Uterus (tissue), 4 donors: ENCODE results near the gene RPS17. TPM values are rescaled to one million over a fixed set of nuclear protein-coding genes. Genes with fewer than 3 reads are reported as not detected.

ENCODE experiments used
- DNase-seq, 2 donors: peaks; one replicate each; pipeline ENCODE4 v3.0.0-alpha.2; 2019 to 2020
- H3K27ac ChIP-seq, 2 donors: fragments of 200-600 bp; sonication (generic); 1 replicate in 1 of 2; 2 replicates in 1 of 2; pipeline ENCODE4 v1.5.1; 2016 to 2018
- H3K27me3 ChIP-seq, 2 donors: fragments of 200-600 bp; sonication (generic); one replicate each; pipeline ENCODE4 v1.5.1; 2018 to 2019; ENCODE audit warnings: control low read depth in 1 of 2
- H3K36me3 ChIP-seq, 2 donors: fragments of 200-600 bp; sonication (generic); one replicate each; pipeline ENCODE4 v1.5.1; 2019; ENCODE audit warnings: control low read depth in 1 of 2
- H3K4me1 ChIP-seq, 2 donors: fragments of 200-600 bp; sonication (generic); one replicate each; pipeline ENCODE4 v1.5.1; 2018 to 2019; ENCODE audit warnings: control low read depth in 1 of 2
- H3K4me3 ChIP-seq, 2 donors: fragments of 200-600 bp; sonication (generic); 1 replicate in 1 of 2; 2 replicates in 1 of 2; pipeline ENCODE4 v1.5.1; 2018 to 2019; ENCODE audit warnings: mild to moderate bottlenecking in 1 of 2
- H3K9me3 ChIP-seq, 2 donors: fragments of 200-600 bp; sonication (generic); one replicate each; pipeline ENCODE4 v1.5.1; 2019; ENCODE audit warnings: control low read depth in 1 of 2
- POLR2A ChIP-seq, 2 donors: fragments of 450-650 bp; IDR thresholded peaks; one replicate each; pipeline ENCODE4 v1.6.1; 2016; ENCODE audit warnings: antibody characterized with exemption in 2 of 2, mild to moderate bottlenecking in 1 of 2, moderate library complexity in 1 of 2
- intact Hi-C: fragments of 100-400 bp; cut with DNase I; formaldehyde crosslinking; loops from one replicate; pipeline ENCODE4 v1.15.1; 2023; ENCODE audit warnings: low total_unique reads
- total RNA-seq, 4 donors: library from RNA; depleted of rRNA in 3 of 4; stranded (reverse); fragments of >200 nt in 3 of 4; gene quantifications; one replicate each; pipeline versions ENCODE4 v1.1.0 to v1.2.4, GENCODE V29; 2014 to 2023
- TF ChIP-seq, protein P1 (sequence below), 4 experiments: fragments of 200-600 bp in 2 of 4; fragments of 450-650 bp in 2 of 4; sonication (generic) in 2 of 4; IDR thresholded peaks; one replicate each; pipeline ENCODE4 v1.5.1; 2016 to 2019; ENCODE audit warnings: antibody characterized with exemption in 4 of 4, mild to moderate bottlenecking in 2 of 4, moderate library complexity in 1 of 4
- donor health status: DM: yes; HTN: yes; CAD: no.

The RPS17 gene
- total RNA-seq, 4 donors from 2014 or later = 754 to 4,808 (median 3,201) TPM

DNA sequence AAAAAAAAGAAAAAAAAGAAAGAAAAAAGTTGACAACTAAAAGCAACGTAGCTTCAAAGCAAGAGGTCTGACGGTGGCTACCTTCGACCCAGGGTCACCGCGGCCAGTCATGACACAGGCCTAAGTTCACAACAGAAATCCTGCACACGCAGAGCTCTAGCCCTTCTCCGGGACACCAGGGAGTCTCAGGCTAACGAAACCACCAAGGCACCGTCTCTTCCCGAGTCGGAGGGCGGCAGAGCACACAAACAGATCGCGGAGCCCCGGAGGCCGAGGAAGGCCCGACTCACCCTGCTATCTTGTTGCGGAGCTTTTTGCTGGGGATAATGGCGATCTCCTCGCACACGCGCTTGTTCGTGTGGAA lies 584 bp downstream of the RPS17 start:
- H3K4me3 ChIP-seq = peak overlapping the region; percentile 79 to 89
- intact Hi-C loops = no loop called here

DNA sequence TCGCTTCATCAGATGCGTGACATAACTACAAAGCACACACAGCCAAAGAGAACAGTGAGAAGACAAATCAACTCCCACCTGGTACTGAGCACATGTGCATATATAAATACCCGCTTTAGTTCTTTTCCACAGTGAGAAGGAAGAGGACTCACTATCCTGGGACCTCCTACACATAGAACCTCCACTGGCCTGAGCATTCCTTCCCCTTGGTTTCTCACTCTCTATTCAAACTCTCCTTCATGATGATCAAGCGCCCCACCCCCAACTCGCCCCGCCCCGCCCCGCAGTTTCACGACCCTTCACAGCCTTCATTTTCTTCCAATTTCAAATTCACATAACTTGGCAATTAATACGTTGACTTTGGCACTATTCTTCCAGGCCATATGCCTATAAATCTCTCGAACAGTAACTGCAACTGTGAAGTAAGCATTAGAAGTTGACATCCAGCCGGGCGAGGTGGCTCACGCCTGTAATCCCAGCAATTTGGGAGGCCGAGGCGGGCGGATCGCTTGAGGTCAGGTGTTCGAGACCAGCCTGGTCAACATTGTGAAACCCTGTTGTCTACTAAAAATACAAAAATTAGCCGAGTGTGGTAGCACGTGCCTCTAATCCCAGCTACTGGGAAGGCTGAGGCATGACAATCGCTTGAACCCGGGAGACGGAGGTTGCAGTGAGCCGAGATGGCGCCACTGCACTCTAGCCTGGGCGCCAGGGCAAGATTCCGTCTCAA lies 1.1 kb downstream of the RPS17 start:
- no peaks in the 10 kb centered on the region for H3K9me3 ChIP-seq
- no peak for TF ChIP-seq POLR2A (IDR thresholded peaks at IDR 0.05)
- TF ChIP-seq, protein P1, sequence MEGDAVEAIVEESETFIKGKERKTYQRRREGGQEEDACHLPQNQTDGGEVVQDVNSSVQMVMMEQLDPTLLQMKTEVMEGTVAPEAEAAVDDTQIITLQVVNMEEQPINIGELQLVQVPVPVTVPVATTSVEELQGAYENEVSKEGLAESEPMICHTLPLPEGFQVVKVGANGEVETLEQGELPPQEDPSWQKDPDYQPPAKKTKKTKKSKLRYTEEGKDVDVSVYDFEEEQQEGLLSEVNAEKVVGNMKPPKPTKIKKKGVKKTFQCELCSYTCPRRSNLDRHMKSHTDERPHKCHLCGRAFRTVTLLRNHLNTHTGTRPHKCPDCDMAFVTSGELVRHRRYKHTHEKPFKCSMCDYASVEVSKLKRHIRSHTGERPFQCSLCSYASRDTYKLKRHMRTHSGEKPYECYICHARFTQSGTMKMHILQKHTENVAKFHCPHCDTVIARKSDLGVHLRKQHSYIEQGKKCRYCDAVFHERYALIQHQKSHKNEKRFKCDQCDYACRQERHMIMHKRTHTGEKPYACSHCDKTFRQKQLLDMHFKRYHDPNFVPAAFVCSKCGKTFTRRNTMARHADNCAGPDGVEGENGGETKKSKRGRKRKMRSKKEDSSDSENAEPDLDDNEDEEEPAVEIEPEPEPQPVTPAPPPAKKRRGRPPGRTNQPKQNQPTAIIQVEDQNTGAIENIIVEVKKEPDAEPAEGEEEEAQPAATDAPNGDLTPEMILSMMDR (IDR thresholded peaks at IDR 0.05) = no peak
- H3K4me3 ChIP-seq = peak overlapping the region; percentile 79 to 89
- peaks cover 0 to 4% of the 10 kb centered on the region in 2 donors for H3K4me1 ChIP-seq
- H3K27ac ChIP-seq = peak overlapping the region; percentile 92 to 94
- intact Hi-C loops = no loop called here
- no peak for DNase-seq
- H3K36me3 ChIP-seq = no peaks in the 10 kb centered on the region
- no peaks in the 10 kb centered on the region for H3K27me3 ChIP-seq

More for the DNA sequence above, 584 bp downstream of the RPS17 start:
- peaks cover 0 to 4% of the 10 kb centered on the region in 2 donors for H3K4me1 ChIP-seq
- no peak for TF ChIP-seq POLR2A (IDR thresholded peaks at IDR 0.05)
- TF ChIP-seq, protein P1 (IDR thresholded peaks at IDR 0.05) = no peak
- H3K27me3 ChIP-seq = no peaks in the 10 kb centered on the region
- peak overlapping the region; percentile 92 to 94 for H3K27ac ChIP-seq
- no peaks in the 10 kb centered on the region for H3K36me3 ChIP-seq
- no peaks in the 10 kb centered on the region for H3K9me3 ChIP-seq
- DNase-seq = no peak

DNA sequence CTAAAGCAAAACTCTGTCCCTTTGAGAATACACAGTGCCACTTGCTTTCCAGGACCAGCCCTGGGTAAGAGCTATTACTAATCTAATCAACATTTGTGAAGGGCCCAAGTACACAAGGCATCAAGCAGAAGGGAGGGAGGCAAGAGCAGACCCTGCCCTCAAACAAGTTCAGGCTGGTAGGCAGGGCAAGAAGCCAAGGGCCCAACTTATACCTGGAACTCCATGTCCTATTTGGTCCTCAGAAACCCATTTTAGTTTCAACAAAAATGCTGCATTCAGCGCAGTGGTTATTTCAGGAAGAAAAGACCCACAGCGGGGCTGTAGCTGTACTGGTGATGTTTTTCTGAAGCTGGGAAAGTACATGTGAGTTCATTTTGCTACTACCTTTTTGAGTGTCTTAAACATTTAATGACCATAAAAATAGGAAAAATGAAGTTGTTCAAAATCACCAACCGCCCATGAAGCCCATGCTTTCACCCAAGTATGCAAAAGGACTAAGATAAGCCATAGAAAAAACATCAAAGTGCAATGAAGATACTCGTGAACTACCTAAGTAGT lies 2.8 kb downstream of the RPS17 start:
- TF ChIP-seq, protein P1 (IDR thresholded peaks at IDR 0.05) = no peak
- TF ChIP-seq POLR2A (IDR thresholded peaks at IDR 0.05) = no peak

DNA sequence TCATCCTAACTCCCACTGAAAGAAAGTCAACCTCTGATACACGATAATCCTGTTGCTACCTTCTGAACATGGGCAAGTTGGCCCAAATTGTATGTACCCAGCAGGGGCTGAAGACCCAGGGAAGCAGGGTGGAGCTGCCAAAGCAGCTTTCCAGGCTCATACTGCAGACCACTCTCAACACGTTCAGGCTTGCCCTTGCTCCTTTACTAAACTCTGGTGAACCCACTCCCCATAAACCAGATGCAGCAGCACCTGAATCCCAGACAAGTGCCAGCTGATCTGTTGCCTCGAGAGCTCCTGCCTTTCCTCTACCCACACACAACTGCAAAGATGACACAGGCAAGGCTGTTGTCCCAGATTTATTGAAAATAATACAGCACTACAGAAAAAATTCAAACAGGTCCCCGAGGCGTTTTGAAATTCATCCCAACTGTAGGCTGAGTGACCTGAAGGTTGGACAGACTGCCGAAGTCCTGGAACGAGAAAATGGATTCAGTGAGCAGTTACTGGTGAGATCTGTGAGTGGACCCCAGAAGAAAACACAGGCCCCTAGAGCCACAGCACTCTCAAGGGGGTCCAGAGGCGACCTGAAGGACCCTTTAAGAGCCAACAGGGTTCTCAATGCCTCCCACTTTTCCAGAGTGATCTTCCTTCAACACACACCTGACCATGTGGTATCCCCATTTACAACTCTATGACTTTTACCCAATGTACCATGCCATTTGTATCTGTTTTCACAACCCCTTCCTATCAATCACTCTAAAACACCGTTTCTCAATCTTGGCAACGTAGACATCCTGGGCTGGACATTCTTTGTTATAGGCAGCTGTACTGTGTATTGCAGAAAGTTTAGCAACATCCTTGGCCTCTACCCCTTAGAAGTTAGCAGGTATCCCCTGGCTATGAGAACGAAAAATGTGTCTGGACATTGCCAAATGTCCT lies 3.6 kb downstream of the RPS17 start:
- intact Hi-C loops = no loop called here
- no peaks in the 10 kb centered on the region for H3K36me3 ChIP-seq

More for the DNA sequence above, 2.8 kb downstream of the RPS17 start:
- Histone ChIP-seq H3K27ac (no peak overlapping the region), H3K36me3 (no peaks in the 10 kb centered on the region), H3K4me1 (peaks cover 0 to 4% of the 10 kb centered on the region in 2 donors), H3K27me3 (no peaks in the 10 kb centered on the region), H3K4me3 (no peak overlapping the region), H3K9me3 (no peaks in the 10 kb centered on the region)
- no peak for DNase-seq
- intact Hi-C loops = no loop called here

More for the DNA sequence above, 3.6 kb downstream of the RPS17 start:
- Histone ChIP-seq H3K27me3 (no peaks in the 10 kb centered on the region), H3K27ac (no peak overlapping the region), H3K4me1 (peaks cover 0 to 4% of the 10 kb centered on the region in 2 donors), H3K4me3 (no peak overlapping the region), H3K9me3 (no peaks in the 10 kb centered on the region)
- no peak for TF ChIP-seq POLR2A (IDR thresholded peaks at IDR 0.05)
- TF ChIP-seq, protein P1 (IDR thresholded peaks at IDR 0.05) = no peak
- no peak for DNase-seq
